Measurements from ENCODE around the gene HMGCR.
"Not testable (repeated sequence)": the region's sequence is repeated elsewhere in the genome, so short reads cannot be mapped to it uniquely, and the experiment has no call there.

The HMGCR gene

DNA sequence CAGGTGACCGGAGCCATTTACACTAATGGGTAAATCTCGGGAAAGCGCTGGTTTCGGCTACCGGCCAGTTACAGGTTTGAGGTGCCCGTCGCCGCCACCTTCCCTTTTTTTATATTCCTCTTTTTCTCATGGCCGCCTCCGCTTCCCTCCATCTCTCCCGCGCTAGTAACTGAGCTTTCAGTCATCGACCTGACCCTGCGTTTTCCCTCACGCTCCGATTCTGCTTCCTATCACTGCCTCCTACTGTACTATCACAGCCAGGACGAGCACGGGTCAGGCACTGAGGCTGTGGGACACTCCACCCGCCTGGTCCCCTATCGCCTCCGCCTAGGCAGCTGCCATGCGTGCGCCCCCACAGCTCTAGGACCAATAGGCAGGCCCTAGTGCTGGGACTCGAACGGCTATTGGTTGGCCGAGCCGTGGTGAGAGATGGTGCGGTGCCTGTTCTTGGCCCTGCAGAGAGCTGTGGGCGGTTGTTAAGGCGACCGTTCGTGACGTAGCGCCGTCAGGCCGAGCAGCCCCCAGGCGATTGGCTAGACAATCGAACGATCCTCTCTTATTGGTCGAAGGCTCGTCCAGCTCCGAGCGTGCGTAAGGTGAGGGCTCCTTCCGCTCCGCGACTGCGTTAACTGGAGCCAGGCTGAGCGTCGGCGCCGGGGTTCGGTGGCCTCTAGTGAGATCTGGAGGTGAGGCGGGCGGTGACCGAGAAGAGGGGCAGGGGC is at the start of gene HMGCR:
Gene HMGCR (plus strand): TSS at position 606 of the 722 bp plus-strand sequence. CDS start 5,386 bp downstream, outside the sequence.
- peak; percentile 73 to 93 (median 90) for DNase-seq (ENCODE audit: low read depth in 2 of 3, low spot score in 2 of 3)

DNA sequence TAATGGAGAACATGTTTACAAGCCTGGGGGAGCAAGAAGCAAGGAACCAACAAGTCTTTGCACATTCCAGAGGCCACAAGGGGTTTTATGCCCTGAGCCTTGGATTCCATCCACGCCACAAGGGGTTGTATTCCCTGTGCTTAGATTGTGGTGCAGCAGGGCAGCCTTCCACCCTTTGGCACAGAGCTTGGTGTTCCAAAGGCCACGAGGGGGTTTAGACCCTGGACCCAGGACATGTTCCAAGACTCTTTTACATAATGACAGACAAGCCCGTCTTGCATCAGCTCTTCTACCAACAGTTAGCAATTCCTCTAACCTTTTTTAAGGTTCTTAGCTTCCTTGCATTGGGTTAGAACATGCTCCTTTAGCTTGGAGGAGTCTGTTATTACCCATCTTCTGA is 45.2 kb upstream of the HMGCR start:
- DNase-seq (ENCODE audit: low read depth in 2 of 3, low spot score in 2 of 3) = not testable (repeated sequence)

DNA sequence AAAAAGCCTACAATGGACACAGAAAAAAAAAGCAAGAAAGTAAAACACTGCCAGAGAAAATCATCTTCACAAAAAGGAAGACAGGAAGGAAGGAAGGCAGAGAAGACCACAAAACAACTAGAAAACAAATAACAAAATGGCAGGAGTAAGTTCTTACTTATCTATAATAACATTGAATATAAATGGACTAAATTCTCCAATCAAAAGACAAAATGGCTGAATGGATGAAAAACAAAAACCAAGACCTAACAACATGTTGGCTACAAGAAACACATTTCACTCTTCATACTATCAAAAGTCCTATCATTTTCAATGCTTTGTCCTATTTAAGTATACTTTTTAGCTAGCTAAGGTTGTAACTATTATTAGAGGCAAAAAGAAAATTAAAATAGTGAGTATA is 36.9 kb upstream of the HMGCR start:
- DNase-seq (ENCODE audit: low read depth in 2 of 3, low spot score in 2 of 3) = no peak

DNA sequence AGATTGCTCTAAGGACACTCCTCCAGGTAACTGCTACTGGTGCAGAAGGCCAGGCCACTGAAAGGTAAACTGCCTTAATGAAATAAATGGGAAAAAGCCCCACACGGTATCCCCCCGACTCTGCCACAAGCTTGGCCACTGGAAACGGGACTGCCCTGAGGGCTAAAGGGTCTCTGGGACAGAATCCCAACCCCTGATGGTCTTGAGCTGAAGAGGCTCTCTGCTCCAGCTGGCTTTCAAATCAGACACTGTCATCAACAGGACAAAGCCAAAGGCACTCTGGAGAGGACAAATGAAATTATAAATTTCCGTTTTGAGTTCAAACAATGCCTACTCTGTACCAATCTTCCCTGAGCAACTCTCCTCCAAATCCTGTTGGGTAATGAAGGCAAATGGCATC is 33.6 kb upstream of the HMGCR start:
- DNase-seq (ENCODE audit: low read depth in 2 of 3, low spot score in 2 of 3) = no peak

DNA sequence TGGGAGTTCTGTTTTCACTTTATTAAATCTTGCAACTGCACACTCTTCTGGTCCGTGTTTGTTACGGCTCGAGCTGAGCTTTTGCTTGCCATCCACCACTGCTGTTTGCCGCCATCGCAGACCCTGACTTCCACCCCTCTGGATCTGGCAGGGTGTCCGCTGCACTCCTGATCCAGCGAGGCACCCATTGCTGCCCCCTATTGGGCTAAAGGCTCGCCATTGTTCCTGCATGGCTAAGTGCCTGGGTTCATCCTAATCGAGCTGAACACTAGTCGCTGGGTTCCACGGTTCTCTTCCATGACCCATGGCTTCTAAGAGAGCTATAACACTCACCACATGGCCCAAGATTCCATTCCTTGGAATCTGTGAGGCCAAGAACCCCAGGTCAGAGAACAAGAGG is 32.5 kb upstream of the HMGCR start:
- not testable (repeated sequence) for DNase-seq (ENCODE audit: low read depth in 2 of 3, low spot score in 2 of 3)

DNA sequence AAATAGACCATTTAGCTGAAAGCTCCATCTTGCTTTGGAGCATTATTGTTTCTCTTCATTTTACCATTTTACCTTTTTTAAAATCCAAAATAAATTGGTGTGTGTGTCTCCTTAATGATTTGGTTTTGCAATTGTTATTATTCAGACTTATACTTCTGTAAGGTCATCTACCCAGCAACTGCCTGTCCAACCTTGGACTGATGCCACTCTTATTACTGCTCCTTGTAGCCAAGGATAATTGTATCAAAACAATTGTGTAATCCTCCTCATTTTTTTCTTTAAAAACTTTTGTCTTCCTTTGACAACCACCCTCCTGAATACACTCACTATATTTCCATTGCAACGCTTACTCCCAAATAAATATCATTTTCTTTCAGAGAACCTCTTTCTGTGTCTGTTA is 30.3 kb upstream of the HMGCR start:
- no peak for DNase-seq (ENCODE audit: low read depth in 2 of 3, low spot score in 2 of 3)

DNA sequence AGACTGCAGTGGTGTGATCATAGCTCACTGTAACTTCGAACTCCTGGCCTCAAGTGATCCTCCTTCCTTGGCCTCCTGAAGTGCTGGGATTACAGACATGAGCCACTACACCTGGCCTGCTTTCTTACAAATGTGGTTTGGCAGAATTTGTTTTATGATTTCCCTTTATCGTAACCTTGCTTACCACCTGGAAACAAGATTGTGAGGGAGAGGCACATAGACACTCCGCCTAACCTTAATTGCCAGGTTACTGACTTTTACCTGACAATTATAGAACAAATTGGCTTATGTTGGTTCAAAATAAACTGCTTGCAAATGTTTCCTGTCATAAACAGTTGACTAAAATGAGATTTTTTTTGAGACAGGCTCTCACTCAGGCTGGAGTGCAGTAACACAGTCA is 26.8 kb upstream of the HMGCR start:
- DNase-seq (ENCODE audit: low read depth in 2 of 3, low spot score in 2 of 3) = no peak

DNA sequence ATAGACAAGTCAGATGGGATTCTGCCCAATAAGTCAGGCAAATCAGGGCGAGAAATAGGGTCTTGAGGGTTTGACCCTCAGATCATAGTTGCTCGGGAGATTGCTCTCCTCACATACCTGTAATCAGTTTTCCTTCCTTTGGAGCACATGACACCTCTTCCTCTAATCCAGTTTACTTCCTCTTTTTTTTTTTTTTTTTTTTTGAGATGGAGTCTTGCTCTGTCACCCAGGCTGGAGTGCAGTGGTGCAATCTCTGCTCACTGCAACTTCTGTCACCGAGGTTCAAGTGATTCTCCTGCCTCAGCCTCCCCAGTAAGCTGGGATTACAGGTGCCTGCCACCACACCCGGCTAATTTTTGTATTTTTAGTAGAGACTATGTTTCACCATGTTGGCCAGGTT is 17.9 kb upstream of the HMGCR start:
- DNase-seq (ENCODE audit: low read depth in 2 of 3, low spot score in 2 of 3) = not testable (repeated sequence)

DNA sequence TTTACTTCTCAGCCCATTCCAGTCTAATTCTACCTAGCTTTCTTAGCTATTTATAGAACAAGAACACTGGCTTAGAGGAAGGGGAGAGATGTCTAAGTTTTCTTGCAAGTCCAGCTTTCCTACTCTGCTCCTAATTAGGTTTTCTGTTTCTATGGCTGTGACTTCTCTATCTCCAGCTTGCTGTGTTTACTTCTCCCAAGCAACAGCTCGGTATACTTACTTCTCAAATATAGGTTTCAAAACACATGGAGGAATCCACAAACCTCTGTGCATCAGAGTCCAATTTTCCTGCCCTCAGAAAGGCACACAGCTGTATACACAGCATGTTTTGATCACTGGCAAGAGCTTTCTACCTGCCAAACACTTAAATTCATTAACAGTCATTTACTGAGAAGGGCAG is 17.4 kb upstream of the HMGCR start:
- DNase-seq (ENCODE audit: low read depth in 2 of 3, low spot score in 2 of 3) = no peak

DNA sequence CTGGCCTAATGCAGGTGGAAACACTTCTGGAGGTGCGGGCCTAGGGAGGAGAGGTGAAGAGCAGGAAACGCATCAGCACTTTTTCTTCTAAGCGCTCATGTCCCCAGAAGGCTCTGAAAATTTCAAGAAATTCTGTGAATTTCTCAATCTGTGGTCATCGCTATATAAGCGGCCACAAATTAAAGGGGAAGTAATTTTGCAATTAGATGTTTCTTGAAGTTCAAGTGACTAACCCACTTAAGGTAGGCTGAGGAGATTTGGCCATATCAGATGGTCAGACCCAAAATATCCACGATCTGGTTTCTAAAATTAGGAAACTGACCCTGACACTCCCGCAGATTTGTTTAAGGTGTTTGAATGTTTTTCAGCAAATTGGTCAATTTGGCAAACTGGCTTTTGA is 16.6 kb upstream of the HMGCR start:
- DNase-seq (ENCODE audit: low read depth in 2 of 3, low spot score in 2 of 3) = no peak

DNA sequence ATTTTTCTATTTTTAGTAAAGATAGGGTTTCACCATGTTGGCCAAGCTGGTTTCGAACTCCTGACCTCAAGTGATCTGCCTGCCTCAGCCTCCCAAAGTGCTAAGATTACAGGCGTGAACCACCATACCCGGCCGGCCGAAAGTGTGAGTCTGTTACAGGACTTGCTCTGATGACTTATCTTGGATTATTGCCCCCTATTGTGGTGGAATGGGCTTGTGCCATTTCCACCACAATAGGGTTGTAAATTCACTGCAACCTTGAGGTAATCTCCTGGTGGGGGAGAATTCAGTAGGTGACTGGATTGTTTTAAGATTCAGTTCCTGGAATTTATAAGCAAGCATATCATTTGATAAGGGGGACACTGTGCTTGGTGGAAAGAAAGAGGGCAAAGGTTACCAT is 15.0 kb upstream of the HMGCR start:
- DNase-seq (ENCODE audit: low read depth in 2 of 3, low spot score in 2 of 3) = no peak

DNA sequence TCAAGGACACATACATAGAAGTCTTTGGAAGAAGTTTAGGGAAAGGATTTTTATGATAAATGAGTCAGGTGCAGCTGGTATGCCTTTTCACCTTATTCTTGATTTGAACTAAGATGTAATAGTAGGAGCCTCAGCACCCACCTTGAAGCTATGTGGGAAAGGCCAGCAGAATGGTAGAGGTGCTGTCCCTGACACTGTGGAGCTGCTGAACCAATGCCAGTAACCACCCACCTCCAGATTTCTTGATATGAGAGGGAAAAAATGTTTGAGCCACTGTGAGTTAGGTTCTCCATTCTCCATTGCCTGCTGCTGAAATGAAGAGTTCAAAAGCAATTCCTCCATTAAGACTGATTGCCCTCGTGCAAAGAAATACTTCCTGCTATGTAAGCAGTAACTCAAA is 12.2 kb upstream of the HMGCR start:
- DNase-seq (ENCODE audit: low read depth in 2 of 3, low spot score in 2 of 3) = no peak

DNA sequence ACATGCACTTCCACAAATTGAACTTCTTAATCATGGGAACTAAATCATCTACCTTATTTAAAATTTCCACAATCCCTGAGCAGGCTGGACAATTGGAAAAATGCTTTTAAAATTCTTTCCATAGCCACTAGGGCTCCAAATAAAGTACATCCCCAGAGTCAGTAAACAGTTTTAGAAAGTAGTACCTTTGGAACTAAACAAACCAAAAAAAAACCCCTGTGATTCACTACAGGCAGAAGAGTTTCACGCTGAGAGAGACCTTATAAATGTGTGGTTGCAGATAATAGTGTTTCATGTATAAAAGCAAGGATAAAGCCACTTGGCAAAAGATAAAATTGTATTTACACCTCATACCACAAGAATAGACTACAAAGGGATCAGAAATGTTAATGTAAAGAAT is 11.8 kb upstream of the HMGCR start:
- no peak for DNase-seq (ENCODE audit: low read depth in 2 of 3, low spot score in 2 of 3)

DNA sequence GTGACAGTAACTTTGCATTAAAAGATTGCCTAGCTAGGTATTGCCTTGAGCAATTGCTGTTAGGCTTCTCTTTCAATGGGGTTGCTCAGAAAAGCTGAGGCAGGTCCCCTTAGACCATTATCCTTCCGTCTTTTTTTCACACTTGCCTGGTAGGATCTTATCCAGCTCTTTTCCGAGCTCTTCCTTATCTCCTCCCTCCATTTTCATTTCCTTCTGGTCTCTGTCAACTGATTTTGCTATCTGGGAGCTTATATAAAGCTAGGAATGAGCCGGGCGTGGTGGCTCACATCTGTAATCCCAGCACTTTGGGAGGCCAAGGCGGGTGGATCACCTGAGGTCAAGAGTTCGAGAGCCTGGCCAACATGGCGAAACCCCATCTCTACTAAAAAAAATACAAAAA is 6.6 kb upstream of the HMGCR start:
- no peak for DNase-seq (ENCODE audit: low read depth in 2 of 3, low spot score in 2 of 3)

DNA sequence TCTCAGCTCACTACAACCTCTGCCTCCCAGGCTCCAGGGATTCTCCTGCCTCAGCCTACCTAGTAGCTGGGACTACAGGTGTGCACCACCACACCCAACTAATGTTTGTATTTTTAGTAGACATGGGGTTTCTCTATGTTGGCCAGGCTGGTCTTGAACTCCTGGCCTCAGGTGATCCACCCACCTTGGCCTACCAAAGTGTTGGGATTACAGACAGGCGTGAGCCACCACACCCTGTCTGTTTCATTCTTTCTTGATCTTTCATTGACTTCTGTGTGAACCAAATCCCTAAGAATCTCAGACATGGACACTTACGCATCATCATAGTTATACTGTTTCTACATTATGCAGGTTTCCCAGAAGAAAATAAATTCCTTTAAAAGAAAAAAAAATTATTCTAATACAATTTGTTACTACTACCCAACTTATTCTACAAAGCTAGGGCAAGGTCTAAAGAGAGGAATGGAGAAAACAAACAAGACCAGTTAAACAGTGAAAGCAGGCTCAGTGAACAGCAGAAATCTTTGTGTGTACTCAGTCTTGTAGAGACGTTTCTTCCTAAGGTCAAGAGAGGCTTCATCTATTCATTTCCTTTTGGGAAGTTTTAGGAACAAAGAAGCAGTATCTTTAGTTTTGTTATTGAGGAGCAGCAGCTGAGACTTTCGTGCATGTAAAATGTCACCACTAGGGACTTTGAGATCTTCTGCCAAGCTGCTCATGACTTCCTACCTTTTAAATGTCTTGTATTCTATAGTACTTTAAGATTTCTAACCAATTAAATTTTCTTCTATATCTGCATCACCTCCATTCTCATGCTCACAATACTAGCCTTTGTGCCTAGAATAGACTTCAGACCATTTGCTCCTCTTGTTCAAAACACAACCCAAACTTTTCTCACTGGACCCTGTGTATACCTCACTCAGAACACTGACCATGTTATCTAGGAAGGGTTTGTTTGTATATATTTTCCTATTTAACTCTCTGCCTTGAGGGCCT is 5.6 kb upstream of the HMGCR start:
- no peak for DNase-seq (ENCODE audit: low read depth in 2 of 3, low spot score in 2 of 3)

DNA sequence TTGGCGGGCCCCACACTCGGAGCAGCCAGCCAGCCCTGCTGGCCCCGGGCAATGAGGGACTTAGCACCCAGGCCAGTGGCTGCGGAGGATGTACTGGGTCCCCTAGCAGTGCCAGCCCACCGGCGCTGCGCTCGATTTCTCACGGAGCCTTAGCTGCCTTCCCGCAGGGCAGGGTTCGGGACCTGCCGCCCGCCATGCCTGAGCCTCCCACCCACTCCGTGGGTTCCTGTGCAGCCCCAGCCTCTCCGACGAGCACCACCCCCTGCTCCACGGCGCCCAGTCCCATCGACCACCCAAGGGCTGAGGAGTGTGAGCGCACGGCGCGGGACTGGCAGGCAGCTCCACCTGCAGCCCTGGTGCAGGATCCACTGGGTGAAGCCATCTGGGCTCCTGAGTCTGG is 3.3 kb upstream of the HMGCR start:
- DNase-seq (ENCODE audit: low read depth in 2 of 3, low spot score in 2 of 3) = not testable (repeated sequence)

DNA sequence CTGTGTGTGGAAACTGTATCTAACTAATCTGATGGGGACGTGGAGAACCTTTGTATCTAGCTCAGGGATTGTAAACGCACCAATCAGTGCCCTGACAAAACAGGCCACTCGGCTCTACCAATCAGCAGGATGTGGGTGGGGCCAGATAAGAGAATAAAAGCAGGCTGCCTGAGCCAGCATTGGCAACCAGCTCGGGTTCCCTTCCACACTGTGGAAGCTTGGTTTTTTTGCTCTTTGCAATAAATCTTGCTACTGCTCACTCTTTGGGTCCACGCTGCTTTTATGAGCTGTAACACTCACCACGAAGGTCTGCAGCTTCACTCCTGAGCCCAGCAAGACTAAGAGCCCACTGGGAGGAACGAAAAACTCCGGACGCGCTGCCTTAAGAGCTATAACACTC is 2.6 kb upstream of the HMGCR start:
- DNase-seq (ENCODE audit: low read depth in 2 of 3, low spot score in 2 of 3) = not testable (repeated sequence)

DNA sequence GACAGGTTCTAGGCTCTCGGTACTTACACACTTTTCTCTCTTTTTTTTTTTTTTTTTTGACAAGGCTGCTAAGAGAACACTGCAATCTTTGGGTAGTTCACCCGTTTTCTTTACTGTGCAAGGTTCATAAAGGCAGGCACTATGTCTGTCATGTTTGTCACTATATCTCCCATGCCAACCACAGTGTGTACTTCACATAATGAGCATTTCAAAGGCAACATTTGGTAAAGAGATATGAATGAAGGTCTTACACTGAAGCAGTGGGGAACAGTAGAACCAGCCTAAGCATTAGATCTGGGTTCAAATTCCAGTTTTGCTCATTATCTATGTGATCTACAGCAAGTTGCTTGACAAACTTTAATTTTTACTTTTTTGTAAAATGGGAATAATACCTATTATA is 1.5 kb upstream of the HMGCR start:
- no peak for DNase-seq (ENCODE audit: low read depth in 2 of 3, low spot score in 2 of 3)

DNA sequence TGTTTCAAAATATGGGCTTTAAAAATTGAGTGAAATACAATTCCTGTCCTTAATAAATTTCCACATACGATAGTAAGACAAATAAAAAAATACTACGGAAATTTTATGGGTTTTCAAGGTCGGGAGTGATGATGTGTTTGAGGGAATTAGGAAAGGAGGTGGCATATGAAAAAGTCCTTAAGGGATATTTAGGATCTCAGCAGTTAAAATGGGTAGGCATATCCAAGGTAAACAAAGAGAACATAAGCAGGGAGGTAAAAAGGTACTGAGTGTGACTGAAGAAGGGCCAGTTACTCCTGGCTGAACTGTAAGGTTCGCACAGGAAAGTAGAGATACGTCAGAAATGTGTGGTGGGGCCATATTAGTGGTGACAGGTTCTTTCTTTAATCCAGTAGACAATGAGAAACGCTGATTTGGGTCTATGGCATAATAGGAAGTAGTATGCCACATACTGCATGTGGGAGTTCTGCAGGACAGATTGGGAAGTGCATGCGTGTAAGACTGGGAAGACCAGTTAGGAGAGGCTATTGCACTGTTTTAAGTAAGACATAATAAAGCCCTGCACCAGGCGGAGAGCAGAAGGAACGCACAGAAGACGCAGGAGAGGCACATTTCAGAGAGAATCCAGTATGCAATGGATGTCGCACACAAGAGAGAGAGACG is 937 bp upstream of the HMGCR start:
- no peak for DNase-seq (ENCODE audit: low read depth in 2 of 3, low spot score in 2 of 3)

DNA sequence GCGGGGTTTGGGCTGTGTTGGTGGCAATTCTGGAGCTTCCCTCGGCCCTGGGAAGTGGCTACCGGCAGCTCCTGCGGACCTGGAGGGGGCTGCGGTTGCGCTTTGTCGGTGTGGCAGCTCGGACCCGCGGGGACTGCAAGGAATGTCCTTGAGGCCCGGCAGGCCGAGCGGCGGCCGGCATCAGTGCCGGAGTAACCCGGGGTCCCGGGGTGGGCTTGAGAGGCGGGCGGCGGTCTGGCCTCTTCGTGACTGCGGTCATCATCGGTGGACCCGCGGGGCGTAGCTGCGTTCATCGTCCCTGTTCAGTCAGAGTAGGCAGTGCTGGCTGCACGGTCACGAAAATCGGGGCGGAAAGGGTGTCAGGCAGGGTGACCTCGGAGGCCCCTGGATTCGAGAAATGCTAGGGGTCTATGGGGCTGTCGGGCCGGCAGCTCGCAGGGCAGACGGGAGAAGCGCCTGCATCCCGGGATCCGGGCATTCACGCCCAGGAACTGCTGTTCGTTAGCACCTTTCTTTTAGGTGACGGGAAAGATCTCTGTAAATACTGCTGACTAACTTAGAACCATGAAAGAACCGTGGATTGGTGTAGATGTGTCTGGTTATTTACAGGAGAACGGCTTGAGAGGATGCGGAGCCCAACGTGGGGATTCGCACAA is 474 bp downstream of the HMGCR start:
- peak; percentile 8 to 33 (median 14) for DNase-seq (ENCODE audit: low read depth in 2 of 3, low spot score in 2 of 3)

DNA sequence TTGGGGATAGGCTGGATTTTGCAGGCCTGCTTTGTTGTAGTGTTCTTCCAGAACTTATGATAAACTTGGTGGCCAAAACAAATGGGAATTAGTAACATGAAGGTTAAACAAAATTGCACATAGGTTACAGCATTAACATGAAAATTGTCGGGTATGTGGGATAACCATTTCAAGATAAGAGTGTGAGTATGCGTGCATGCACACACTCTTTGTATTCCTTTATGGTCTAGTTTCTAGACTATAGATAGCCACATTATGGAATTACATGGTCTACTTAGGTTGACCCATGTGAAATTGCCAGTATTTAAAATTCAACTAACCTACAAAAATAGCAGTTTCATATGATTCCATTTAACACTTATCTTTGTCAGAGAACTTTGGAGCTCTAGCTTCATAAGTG is 1.4 kb downstream of the HMGCR start:
- no peak for DNase-seq (ENCODE audit: low read depth in 2 of 3, low spot score in 2 of 3)
